ENCODE measurements around the gene EFCAB11. TPM values are rescaled to one million over a fixed set of nuclear protein-coding genes. Genes with fewer than 3 reads are reported as not detected.

The EFCAB11 gene
- total RNA-seq, 1 experiment from 2014 or later, result 36.2 TPM

GRCh38 chr14:89990623-89991275, 36.2 kb upstream of the EFCAB11 start:
- no peaks in the 10 kb centered on the region for H3K9me3 ChIP-seq
- no peak for DNase-seq
- Mint-ChIP-seq H3K9me3 (ENCODE audit: unreplicated experiment) (no peaks in the 10 kb centered on the region), H3K36me3 (ENCODE audit: insufficient read depth, unreplicated experiment) (peaks cover 23% of the 10 kb centered on the region), H3K4me3 (ENCODE audit: unreplicated experiment) (no peak overlapping the region), H3K27ac (ENCODE audit: unreplicated experiment) (no peak overlapping the region), H3K27me3 (ENCODE audit: insufficient read depth, unreplicated experiment) (no peaks in the 10 kb centered on the region), H3K4me1 (ENCODE audit: low read depth, unreplicated experiment) (no peaks in the 10 kb centered on the region)
- no peak overlapping the region for H3K4me3 ChIP-seq (ENCODE audit: low read depth, low read length)
- intact Hi-C loops (cut with micrococcal nuclease; ENCODE audit: unreplicated experiment), result no loop called here
- H3K36me3 ChIP-seq (ENCODE audit: control insufficient read depth, insufficient read depth, low read length), result no peaks in the 10 kb centered on the region
- TF ChIP-seq, protein P1, sequence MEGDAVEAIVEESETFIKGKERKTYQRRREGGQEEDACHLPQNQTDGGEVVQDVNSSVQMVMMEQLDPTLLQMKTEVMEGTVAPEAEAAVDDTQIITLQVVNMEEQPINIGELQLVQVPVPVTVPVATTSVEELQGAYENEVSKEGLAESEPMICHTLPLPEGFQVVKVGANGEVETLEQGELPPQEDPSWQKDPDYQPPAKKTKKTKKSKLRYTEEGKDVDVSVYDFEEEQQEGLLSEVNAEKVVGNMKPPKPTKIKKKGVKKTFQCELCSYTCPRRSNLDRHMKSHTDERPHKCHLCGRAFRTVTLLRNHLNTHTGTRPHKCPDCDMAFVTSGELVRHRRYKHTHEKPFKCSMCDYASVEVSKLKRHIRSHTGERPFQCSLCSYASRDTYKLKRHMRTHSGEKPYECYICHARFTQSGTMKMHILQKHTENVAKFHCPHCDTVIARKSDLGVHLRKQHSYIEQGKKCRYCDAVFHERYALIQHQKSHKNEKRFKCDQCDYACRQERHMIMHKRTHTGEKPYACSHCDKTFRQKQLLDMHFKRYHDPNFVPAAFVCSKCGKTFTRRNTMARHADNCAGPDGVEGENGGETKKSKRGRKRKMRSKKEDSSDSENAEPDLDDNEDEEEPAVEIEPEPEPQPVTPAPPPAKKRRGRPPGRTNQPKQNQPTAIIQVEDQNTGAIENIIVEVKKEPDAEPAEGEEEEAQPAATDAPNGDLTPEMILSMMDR (IDR thresholded peaks at IDR 0.05; ENCODE audit: insufficient read depth in 1 of 2, low read depth in 1 of 2, low read length in 1 of 2, severe bottlenecking in 1 of 2, unreplicated experiment in 1 of 2), result no peak
- ChIA-PET CTCF (no interaction called here), POLR2A (no interaction called here)
- H3K4me1 ChIP-seq, result no peaks in the 10 kb centered on the region
- no peaks in the 10 kb centered on the region for H3K27me3 ChIP-seq (replicated peaks; ENCODE audit: control insufficient read depth, insufficient read depth, low read length)
- no TSS peak for BruUV-seq (replicated peaks)

GRCh38 chr14:89990218-89990617, 35.7 kb upstream of the EFCAB11 start:
- Mint-ChIP-seq H3K4me1 (ENCODE audit: low read depth, unreplicated experiment) (no peaks in the 10 kb centered on the region), H3K9me3 (ENCODE audit: unreplicated experiment) (no peaks in the 10 kb centered on the region), H3K4me3 (ENCODE audit: unreplicated experiment) (no peak overlapping the region), H3K27me3 (ENCODE audit: insufficient read depth, unreplicated experiment) (no peaks in the 10 kb centered on the region), H3K36me3 (ENCODE audit: insufficient read depth, unreplicated experiment) (peaks cover 23% of the 10 kb centered on the region), H3K27ac (ENCODE audit: unreplicated experiment) (no peak overlapping the region)
- DNase-seq, result no peak
- Histone ChIP-seq H3K4me3 (ENCODE audit: low read depth, low read length) (no peak overlapping the region), H3K36me3 (ENCODE audit: control insufficient read depth, insufficient read depth, low read length) (no peaks in the 10 kb centered on the region), H3K27me3 (replicated peaks; ENCODE audit: control insufficient read depth, insufficient read depth, low read length) (no peaks in the 10 kb centered on the region), H3K4me1 (no peaks in the 10 kb centered on the region), H3K9me3 (no peaks in the 10 kb centered on the region)
- CTCF ChIA-PET, result no interaction called here
- POLR2A ChIA-PET, result no interaction called here
- intact Hi-C loops (cut with micrococcal nuclease; ENCODE audit: unreplicated experiment), result no loop called here
- no TSS peak for BruUV-seq (replicated peaks)
- TF ChIP-seq, protein P1 (IDR thresholded peaks at IDR 0.05; ENCODE audit: insufficient read depth in 1 of 2, low read depth in 1 of 2, low read length in 1 of 2, severe bottlenecking in 1 of 2, unreplicated experiment in 1 of 2), result no peak

- Histone ChIP-seq H3K4me1 (no peaks in the 10 kb centered on the region), H3K9me3 (no peaks in the 10 kb centered on the region; the same call in 1 of the 2 replicates), H3K27me3 (replicated peaks; ENCODE audit: control insufficient read depth, insufficient read depth, low read length) (no peaks in the 10 kb centered on the region), H3K36me3 (ENCODE audit: control insufficient read depth, insufficient read depth, low read length) (no peaks in the 10 kb centered on the region), H3K4me3 (ENCODE audit: low read depth, low read length) (no peak overlapping the region)
- Mint-ChIP-seq H3K9me3 (ENCODE audit: unreplicated experiment) (no peaks in the 10 kb centered on the region), H3K27me3 (ENCODE audit: insufficient read depth, unreplicated experiment) (no peaks in the 10 kb centered on the region), H3K4me1 (ENCODE audit: low read depth, unreplicated experiment) (no peaks in the 10 kb centered on the region), H3K36me3 (ENCODE audit: insufficient read depth, unreplicated experiment) (peaks cover 15% of the 10 kb centered on the region), H3K27ac (ENCODE audit: unreplicated experiment) (no peak overlapping the region), H3K4me3 (ENCODE audit: unreplicated experiment) (no peak overlapping the region)
- DNase-seq, result no peak
- no TSS peak for BruUV-seq (replicated peaks)
- POLR2A ChIA-PET, result no interaction called here
- intact Hi-C loops (cut with micrococcal nuclease; ENCODE audit: unreplicated experiment), result no loop called here
- TF ChIP-seq, protein P1 (IDR thresholded peaks at IDR 0.05; ENCODE audit: insufficient read depth in 1 of 2, low read depth in 1 of 2, low read length in 1 of 2, severe bottlenecking in 1 of 2, unreplicated experiment in 1 of 2), result no peak
- CTCF ChIA-PET, result no interaction called here
Measured at GRCh38 chr14:89988787-89989186, 34.3 kb upstream of the EFCAB11 start.
